ENCODE measurements around the gene TTC28. TPM values are rescaled to one million over a fixed set of nuclear protein-coding genes. Genes with fewer than 3 reads are reported as not detected.
A peak's percentile ranks its signal among the peaks of the same experiment; 100 is the strongest.

TTC28 gene
- total and polyA plus RNA-seq, 2 donors (not counting 3 experiments of a cell fraction or from before 2014, with no cell fraction given), result 16.5 to 51.1 TPM

GRCh38 chr22:28269277-28269676 lies 410.4 kb downstream of the TTC28 start:
- no peaks in the 10 kb centered on the region for H3K9me3 ChIP-seq (replicated peaks; ENCODE audit: control insufficient read depth, insufficient read depth, low read length)
- DNase-seq (ENCODE audit: low read depth, low spot score) (no peak), FAIRE-seq (peak; percentile 28)
- no peak overlapping the region for H3K9ac ChIP-seq (replicated peaks; ENCODE audit: extremely low read depth, insufficient read depth, low read length)
- H3K27me3 ChIP-seq (ENCODE audit: control insufficient read depth in 2 of 2, insufficient read depth in 2 of 2, low read length in 2 of 2), result no peaks in the 10 kb centered on the region
- no peak overlapping the region for H3K27ac ChIP-seq (ENCODE audit: insufficient read depth, low read depth, low read length)
- H2AFZ ChIP-seq (ENCODE audit: low read depth, low read length), result no peak overlapping the region
- H4K20me1 ChIP-seq (replicated peaks; ENCODE audit: control insufficient read depth, extremely low read depth, insufficient read depth, low read length), result no peaks in the 10 kb centered on the region
- no peaks in the 10 kb centered on the region for H3K79me2 ChIP-seq (ENCODE audit: control insufficient read depth, insufficient read depth, low read length)
- no peaks in the 10 kb centered on the region for H3K36me3 ChIP-seq (ENCODE audit: control insufficient read depth in 2 of 2, extremely low read depth in 1 of 2, insufficient read depth in 2 of 2, low read length in 2 of 2)
- no peaks in the 10 kb centered on the region for H3K9me1 ChIP-seq (replicated peaks; ENCODE audit: control insufficient read depth, extremely low read depth, insufficient read depth, low read length)
- TF ChIP-seq MYC (IDR thresholded peaks at IDR 0.05; ENCODE audit: low read depth, low read length) (no peak), GATA2 (IDR thresholded peaks at IDR 0.05; ENCODE audit: insufficient read depth, insufficient read length, low read depth, low read length) (no peak), POLR2AphosphoS5 (IDR thresholded peaks at IDR 0.05; ENCODE audit: insufficient read depth, low read depth, low read length) (no peak), FOS (IDR thresholded peaks at IDR 0.05; ENCODE audit: borderline replicate concordance, insufficient read depth, low read length) (no peak), POLR2A (IDR thresholded peaks at IDR 0.05; ENCODE audit: low read depth, low read length) (no peak), EZH2 (IDR thresholded peaks at IDR 0.05; ENCODE audit: borderline replicate concordance, low read depth, low read length, severe bottlenecking) (no peak), JUN (IDR thresholded peaks at IDR 0.05; ENCODE audit: borderline replicate concordance, insufficient read depth, insufficient read length, low read depth) (no peak), CTCF (IDR thresholded peaks at IDR 0.05; ENCODE audit: extremely low read depth in 1 of 2, insufficient read depth in 1 of 2, low read depth in 1 of 2, low read length in 2 of 2) (no peak), MAX (IDR thresholded peaks at IDR 0.05; ENCODE audit: insufficient read depth, insufficient read length) (no peak)
- no peaks in the 10 kb centered on the region for H3K4me1 ChIP-seq (ENCODE audit: control insufficient read depth, extremely low read depth, insufficient read depth, low read length)
- no peak overlapping the region for H3K4me3 ChIP-seq (replicated peaks in 1 of 3; ENCODE audit: insufficient read depth in 1 of 3, low read depth in 1 of 3, low read length in 3 of 3)
- dilution Hi-C loops (cut with MboI; ENCODE audit: extremely low pct_ligation_motif_present, low sequenced_read_pairs) (no loop called here), intact Hi-C loops (cut with micrococcal nuclease) (no loop called here)
- no peak overlapping the region for H3K4me2 ChIP-seq (ENCODE audit: insufficient read depth, low read length)
- CTCF ChIA-PET, result no interaction called here
- no TSS peak for BruUV-seq (replicated peaks)
- POLR2A ChIA-PET, result no interaction called here

Measured in endothelial cell of umbilical vein (primary cell).